DOHH2 (cell line): ENCODE data around the gene KLF9.

Experiments
- H3F3A ChIP-seq: fragments of 200-600 bp; sonication (generic), shearing (Covaris generic); 2 replicates; pipeline ENCODE4 v1.6.0; 2016; ENCODE audit warnings: antibody characterized with exemption, mild to moderate bottlenecking; ENCODE audit not compliant: control insufficient read depth, insufficient read depth
- H3K27ac ChIP-seq: fragments of 200-600 bp; sonication (generic); 2 replicates; pipeline ENCODE4 v1.5.1; 2014; ENCODE audit warnings: low read depth, mild to moderate bottlenecking, low read length, moderate library complexity
- H3K27me3 ChIP-seq: fragments of 200-600 bp; sonication (generic); 2 replicates; pipeline ENCODE4 v1.6.1; 2014; ENCODE audit warnings: mild to moderate bottlenecking, low read length, mixed read lengths; ENCODE audit not compliant: control insufficient read depth
- H3K36me3 ChIP-seq: fragments of 200-600 bp; sonication (generic); 2 replicates; pipeline ENCODE4 v1.6.1; 2014; ENCODE audit warnings: mild to moderate bottlenecking, low read length, moderate library complexity, mixed read lengths; ENCODE audit not compliant: control insufficient read depth
- H3K4me1 ChIP-seq: fragments of 200-600 bp; sonication (generic); 2 replicates; pipeline ENCODE4 v1.6.1; 2014; ENCODE audit warnings: mild to moderate bottlenecking, low read length, mixed read lengths; ENCODE audit not compliant: control insufficient read depth
- H3K4me2 ChIP-seq: fragments of 200-600 bp; sonication (generic); 2 replicates; pipeline ENCODE4 v1.6.0; 2014; ENCODE audit warnings: mild to moderate bottlenecking, low read length, moderate library complexity
- H3K4me3 ChIP-seq: fragments of 200-600 bp; sonication (generic); 2 replicates; pipeline ENCODE4 v1.5.1; 2014; ENCODE audit warnings: mild to moderate bottlenecking, low read length, mixed read lengths
- H3K79me2 ChIP-seq: fragments of 200-600 bp; sonication (generic); 2 replicates; pipeline ENCODE4 v1.6.1; 2014; ENCODE audit warnings: mild to moderate bottlenecking, low read length, mixed read lengths; ENCODE audit not compliant: control insufficient read depth
- H3K9me2 ChIP-seq: fragments of 200-600 bp; sonication (generic); replicated peaks from 2 replicates; pipeline ENCODE4 v1.6.1; 2014; ENCODE audit warnings: mild to moderate bottlenecking, low read length, mixed read lengths; ENCODE audit not compliant: control insufficient read depth
- H3K9me3 ChIP-seq: fragments of 200-600 bp; sonication (generic); 2 replicates; pipeline ENCODE4 v1.6.1; 2014; ENCODE audit warnings: antibody characterized with exemption, low read length, mixed read lengths; ENCODE audit not compliant: control insufficient read depth, insufficient read depth
- H4K20me1 ChIP-seq: fragments of 200-600 bp; sonication (generic); 2 replicates; pipeline ENCODE4 v1.6.0; 2014; ENCODE audit warnings: low read depth, mild to moderate bottlenecking, antibody characterized with exemption, low read length, moderate library complexity; ENCODE audit not compliant: control insufficient read depth, insufficient read depth
- EZH2phosphoT487 ChIP-seq: fragments of 200-600 bp; sonication (generic); IDR thresholded peaks from 2 replicates; pipeline ENCODE4 v1.6.1; 2017; ENCODE audit warnings: borderline replicate concordance, mild to moderate bottlenecking, antibody characterized with exemption, low read length, moderate library complexity, mixed read lengths
- TF ChIP-seq, protein P1 (sequence below): fragments of 200-600 bp; sonication (generic); IDR thresholded peaks from one replicate; pipeline ENCODE4 v1.5.1; 2014; ENCODE audit warnings: antibody characterized with exemption, mild to moderate bottlenecking, low read depth, low read length; ENCODE audit not compliant: poor library complexity, severe bottlenecking

Gene KLF9

DNA sequence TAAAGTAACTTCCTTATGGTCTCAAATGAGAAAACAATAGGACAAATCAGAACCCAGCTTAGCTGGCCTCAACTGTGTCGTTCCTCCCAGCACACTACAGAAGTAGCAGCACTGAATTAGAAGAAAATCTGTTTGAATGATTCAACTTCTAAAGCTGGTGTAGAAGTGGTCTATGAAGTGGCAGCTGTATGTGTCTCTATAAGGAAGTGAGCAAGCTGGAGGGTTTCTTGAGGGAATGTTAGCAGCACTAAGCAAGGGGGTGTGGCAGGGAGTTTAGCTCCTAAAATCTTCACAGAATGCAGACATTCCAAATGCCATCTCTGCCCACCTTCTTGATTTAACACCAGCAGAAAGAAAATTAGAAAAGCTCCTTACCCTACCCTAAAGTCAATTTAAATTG, 4.1 kb downstream of the KLF9 start:
- Histone ChIP-seq H3K27ac (no peak overlapping the region), H3F3A (0 out of 2 replicates have a peak, but pooled peaks cover 2% of the 10 kb centered on the region), H3K79me2 (no peaks in the 10 kb centered on the region), H3K36me3 (no peaks in the 10 kb centered on the region), H3K27me3 (peaks cover 16% of the 10 kb centered on the region), H4K20me1 (no peaks in the 10 kb centered on the region), H3K9me3 (no peaks in the 10 kb centered on the region), H3K9me2 (no peaks in the 10 kb centered on the region), H3K4me1 (peaks cover 35% of the 10 kb centered on the region), H3K4me2 (no peak overlapping the region), H3K4me3 (no peak overlapping the region)
- TF ChIP-seq EZH2phosphoT487, result no peak
- TF ChIP-seq, protein P1, sequence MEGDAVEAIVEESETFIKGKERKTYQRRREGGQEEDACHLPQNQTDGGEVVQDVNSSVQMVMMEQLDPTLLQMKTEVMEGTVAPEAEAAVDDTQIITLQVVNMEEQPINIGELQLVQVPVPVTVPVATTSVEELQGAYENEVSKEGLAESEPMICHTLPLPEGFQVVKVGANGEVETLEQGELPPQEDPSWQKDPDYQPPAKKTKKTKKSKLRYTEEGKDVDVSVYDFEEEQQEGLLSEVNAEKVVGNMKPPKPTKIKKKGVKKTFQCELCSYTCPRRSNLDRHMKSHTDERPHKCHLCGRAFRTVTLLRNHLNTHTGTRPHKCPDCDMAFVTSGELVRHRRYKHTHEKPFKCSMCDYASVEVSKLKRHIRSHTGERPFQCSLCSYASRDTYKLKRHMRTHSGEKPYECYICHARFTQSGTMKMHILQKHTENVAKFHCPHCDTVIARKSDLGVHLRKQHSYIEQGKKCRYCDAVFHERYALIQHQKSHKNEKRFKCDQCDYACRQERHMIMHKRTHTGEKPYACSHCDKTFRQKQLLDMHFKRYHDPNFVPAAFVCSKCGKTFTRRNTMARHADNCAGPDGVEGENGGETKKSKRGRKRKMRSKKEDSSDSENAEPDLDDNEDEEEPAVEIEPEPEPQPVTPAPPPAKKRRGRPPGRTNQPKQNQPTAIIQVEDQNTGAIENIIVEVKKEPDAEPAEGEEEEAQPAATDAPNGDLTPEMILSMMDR, result no peak

DNA sequence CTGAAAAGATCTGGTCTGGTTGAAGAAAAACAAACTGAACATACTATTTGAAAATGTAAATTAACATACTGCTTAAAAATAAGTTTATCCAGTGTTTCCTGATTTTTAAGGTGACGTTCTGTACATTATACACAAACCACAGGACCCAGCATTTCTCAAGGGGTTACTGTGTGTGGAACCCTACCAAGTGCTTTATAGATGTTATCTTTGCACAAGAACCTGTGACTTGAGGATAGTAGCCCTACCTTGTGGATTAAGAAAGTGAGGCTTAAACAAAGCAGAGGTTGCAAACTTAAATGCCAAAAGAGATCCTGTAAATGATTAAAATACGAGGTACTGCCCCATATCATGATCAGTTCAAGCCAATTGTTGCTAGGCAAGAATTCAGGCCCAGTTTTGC, 4.7 kb downstream of the KLF9 start:
- H3K9me3 ChIP-seq, result no peaks in the 10 kb centered on the region
- peaks cover 16% of the 10 kb centered on the region for H3K27me3 ChIP-seq
- H3K79me2 ChIP-seq, result no peaks in the 10 kb centered on the region
- no peaks in the 10 kb centered on the region for H3K36me3 ChIP-seq
- no peak overlapping the region for H3K4me2 ChIP-seq
- peaks cover 32% of the 10 kb centered on the region for H3K4me1 ChIP-seq
- H4K20me1 ChIP-seq, result no peaks in the 10 kb centered on the region
- H3K27ac ChIP-seq, result no peak overlapping the region
- no peaks in the 10 kb centered on the region for H3K9me2 ChIP-seq
- H3F3A ChIP-seq, result 0 out of 2 replicates have a peak, but pooled peaks cover 1% of the 10 kb centered on the region
- TF ChIP-seq EZH2phosphoT487, result no peak
- TF ChIP-seq, protein P1, result no peak
- no peak overlapping the region for H3K4me3 ChIP-seq

DNA sequence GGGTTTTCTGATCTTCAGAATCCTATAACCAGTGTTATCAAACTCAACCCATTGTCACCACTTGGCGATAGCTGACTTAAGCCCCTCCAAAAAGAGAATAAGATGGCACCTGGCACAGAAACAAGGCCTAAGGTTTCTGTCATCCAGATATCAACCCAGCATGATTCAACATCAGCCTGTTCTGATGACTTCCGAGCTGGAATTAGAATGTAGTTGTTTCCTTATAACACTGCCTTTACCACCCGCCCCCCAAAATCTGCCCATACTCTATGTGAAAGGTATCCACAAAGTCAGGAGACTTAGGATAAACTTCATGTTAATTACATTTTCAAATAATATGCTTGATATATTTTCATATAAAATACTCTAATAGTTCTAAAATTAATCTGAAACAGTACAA, 5.2 kb downstream of the KLF9 start:
- H3K36me3 ChIP-seq, result no peaks in the 10 kb centered on the region
- no peaks in the 10 kb centered on the region for H3K9me2 ChIP-seq
- no peak overlapping the region for H3K4me3 ChIP-seq
- H3K79me2 ChIP-seq, result no peaks in the 10 kb centered on the region
- H3K4me1 ChIP-seq, result peaks cover 27% of the 10 kb centered on the region
- no peaks in the 10 kb centered on the region for H3F3A ChIP-seq
- no peak overlapping the region for H3K4me2 ChIP-seq
- no peaks in the 10 kb centered on the region for H4K20me1 ChIP-seq
- no peak for TF ChIP-seq EZH2phosphoT487
- TF ChIP-seq, protein P1, result no peak
- no peaks in the 10 kb centered on the region for H3K9me3 ChIP-seq
- H3K27me3 ChIP-seq, result peaks cover 16% of the 10 kb centered on the region
- H3K27ac ChIP-seq, result no peak overlapping the region
